ENCODE data around the gene NFATC1.
A peak's percentile ranks its signal among the peaks of the same experiment; 100 is the strongest.

Gene NFATC1

GRCh38 chr18:79558933-79559416 is 163.2 kb downstream of the NFATC1 start:
- no peak for DNase-seq

GRCh38 chr18:79559436-79559835 is 163.7 kb downstream of the NFATC1 start:
- no peak for DNase-seq

- DNase-seq = no peak
These were observed 164.5 kb downstream of the NFATC1 start for GRCh38 chr18:79560042-79560860.

- no peak for DNase-seq
These were observed 165.1 kb downstream of the NFATC1 start for GRCh38 chr18:79560861-79561210.

- no peak for DNase-seq
These were observed 168.2 kb downstream of the NFATC1 start for GRCh38 chr18:79563949-79564348.

- no peak for DNase-seq
These were observed 168.7 kb downstream of the NFATC1 start for GRCh38 chr18:79564441-79564840.

- DNase-seq = no peak
These were observed 171.2 kb downstream of the NFATC1 start for GRCh38 chr18:79566771-79567431.

- peak; percentile 76 for DNase-seq
These were observed 171.9 kb downstream of the NFATC1 start for GRCh38 chr18:79567481-79568147.

GRCh38 chr18:79568543-79569205 is 172.9 kb downstream of the NFATC1 start:
- no peak for DNase-seq

- DNase-seq = no peak
These were observed 174.0 kb downstream of the NFATC1 start for GRCh38 chr18:79569720-79570119.

GRCh38 chr18:79570266-79571201 is 174.8 kb downstream of the NFATC1 start:
- DNase-seq = no peak

GRCh38 chr18:79571211-79572092 is 175.7 kb downstream of the NFATC1 start:
- no peak for DNase-seq

- no peak for DNase-seq
These were observed 176.5 kb downstream of the NFATC1 start for GRCh38 chr18:79572093-79572780.

- DNase-seq = no peak
These were observed 177.2 kb downstream of the NFATC1 start for GRCh38 chr18:79572848-79573451.

- DNase-seq = no peak
These were observed 178.3 kb downstream of the NFATC1 start for GRCh38 chr18:79573921-79574491.

- DNase-seq = no peak
These were observed 179.3 kb downstream of the NFATC1 start for GRCh38 chr18:79574938-79575525.

- peak; percentile 56 for DNase-seq
These were observed 180.4 kb downstream of the NFATC1 start for GRCh38 chr18:79575891-79576685.
